Mucosa of rectum (tissue), 2 donors: ENCODE measurements around the gene CYB5R4.

ENCODE experiments used
- H3K27ac ChIP-seq, 2 donors: one replicate each; pipeline ENCODE4 v1.7.0; 2013; ENCODE audit warnings: inconsistent platforms in 2 of 2, low read depth in 2 of 2, low read length in 2 of 2
- H3K27me3 ChIP-seq, 2 donors: one replicate each; pipeline ENCODE4 v1.7.0; 2013; ENCODE audit warnings: low read length in 2 of 2; ENCODE audit not compliant: control insufficient read depth in 2 of 2, insufficient read depth in 2 of 2
- H3K36me3 ChIP-seq, 2 donors: one replicate each; pipeline ENCODE4 v1.7.0; 2013; ENCODE audit warnings: low read length in 2 of 2; ENCODE audit not compliant: control insufficient read depth in 2 of 2, insufficient read depth in 2 of 2
- H3K4me1 ChIP-seq, 2 donors: one replicate each; pipeline ENCODE4 v1.7.0; 2013; ENCODE audit warnings: low read length in 2 of 2, mild to moderate bottlenecking in 1 of 2; ENCODE audit not compliant: control insufficient read depth in 2 of 2, insufficient read depth in 2 of 2
- H3K4me3 ChIP-seq, 2 donors: one replicate each; pipeline ENCODE4 v1.7.0; 2013; ENCODE audit warnings: low read length in 2 of 2
- H3K9ac ChIP-seq, 2 donors: one replicate each; pipeline ENCODE4 v1.7.0; 2013; ENCODE audit warnings: low read length in 2 of 2, low read depth in 1 of 2, mild to moderate bottlenecking in 1 of 2
- H3K9me3 ChIP-seq, 2 donors: one replicate each; pipeline ENCODE4 v1.7.0; 2013; ENCODE audit warnings: low read length in 2 of 2; ENCODE audit not compliant: control insufficient read depth in 2 of 2
- donor health status: healthy.
- donor health status: Normal muscosa, but diverticular disease.

CYB5R4 gene

DNA sequence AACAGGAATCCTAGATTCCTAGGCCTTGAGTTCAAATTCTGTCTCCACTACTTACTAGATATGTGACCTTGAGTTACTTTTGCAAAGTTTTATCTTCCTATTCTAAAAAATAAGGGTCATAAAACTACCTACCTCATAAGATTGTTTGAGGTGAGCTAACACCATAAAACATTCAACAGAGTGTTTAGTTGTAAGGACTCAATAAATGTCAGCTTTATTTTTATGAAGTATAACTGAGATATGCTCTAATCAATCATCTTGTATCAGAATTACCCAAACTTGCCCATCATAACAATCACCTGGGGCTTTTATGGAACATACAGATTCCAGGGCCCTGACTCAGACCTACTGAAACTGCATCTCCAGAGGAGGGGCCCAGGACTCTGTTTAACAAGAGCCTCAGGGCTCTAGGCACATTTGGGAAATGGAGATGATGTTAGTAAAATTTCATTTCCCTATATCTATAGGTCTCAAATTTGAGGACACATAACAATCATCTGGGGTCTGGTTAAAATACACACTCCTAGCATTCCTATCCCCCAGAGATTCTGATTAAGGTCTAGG is 138.6 kb downstream of the CYB5R4 start:
- Histone ChIP-seq H3K27ac (no peak overlapping the region), H3K27me3 (no peaks in the 10 kb centered on the region), H3K4me1 (no peaks in the 10 kb centered on the region), H3K9ac (no peak overlapping the region), H3K36me3 (no peaks in the 10 kb centered on the region), H3K4me3 (no peak overlapping the region), H3K9me3 (no peaks in the 10 kb centered on the region)

DNA sequence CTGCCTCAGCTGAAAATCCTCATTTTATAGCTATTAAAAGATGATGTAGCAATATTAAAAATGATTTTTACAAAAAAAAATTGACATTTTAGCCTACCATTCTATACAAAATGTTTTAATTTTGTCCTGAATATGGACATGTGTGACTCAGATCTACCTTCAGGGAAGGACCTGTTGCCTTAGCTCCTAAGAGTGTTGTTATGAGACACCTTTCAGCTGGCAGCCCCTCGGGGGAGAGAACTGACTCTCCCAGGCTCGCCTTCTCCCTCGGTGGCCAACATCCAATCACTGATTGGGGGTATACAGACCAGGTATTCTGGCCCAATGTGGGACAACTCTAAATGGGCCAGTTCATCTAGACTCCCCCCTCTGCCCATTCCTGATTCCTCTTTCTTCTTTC is 141.6 kb downstream of the CYB5R4 start:
- Histone ChIP-seq H3K27ac (no peak overlapping the region), H3K4me3 (no peak overlapping the region), H3K36me3 (no peaks in the 10 kb centered on the region), H3K9me3 (no peaks in the 10 kb centered on the region), H3K9ac (no peak overlapping the region), H3K27me3 (no peaks in the 10 kb centered on the region), H3K4me1 (no peaks in the 10 kb centered on the region)

DNA sequence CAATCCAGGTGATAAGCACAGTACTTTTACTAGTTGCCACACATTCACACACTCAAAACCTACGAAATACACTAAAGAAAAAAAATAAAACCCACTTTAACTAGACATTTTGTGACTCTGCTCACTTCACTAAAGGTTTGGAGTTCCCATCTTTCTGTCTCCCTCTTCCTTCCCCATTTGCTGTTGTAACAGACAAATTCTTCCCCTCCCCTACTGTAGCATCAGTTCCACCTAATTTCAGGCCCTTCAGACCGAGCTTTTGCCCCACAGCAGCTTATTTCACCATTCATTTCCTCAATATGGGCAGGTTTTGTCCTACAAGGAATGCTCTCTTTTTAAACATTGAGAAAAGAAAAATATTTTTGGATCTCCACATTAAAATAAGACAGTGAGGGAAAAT is 142.7 kb downstream of the CYB5R4 start:
- no peaks in the 10 kb centered on the region for H3K27me3 ChIP-seq
- no peaks in the 10 kb centered on the region for H3K9me3 ChIP-seq
- no peaks in the 10 kb centered on the region for H3K36me3 ChIP-seq
- H3K27ac ChIP-seq = no peak overlapping the region
- no peaks in the 10 kb centered on the region for H3K4me1 ChIP-seq
- no peak overlapping the region for H3K4me3 ChIP-seq
- no peak overlapping the region for H3K9ac ChIP-seq

DNA sequence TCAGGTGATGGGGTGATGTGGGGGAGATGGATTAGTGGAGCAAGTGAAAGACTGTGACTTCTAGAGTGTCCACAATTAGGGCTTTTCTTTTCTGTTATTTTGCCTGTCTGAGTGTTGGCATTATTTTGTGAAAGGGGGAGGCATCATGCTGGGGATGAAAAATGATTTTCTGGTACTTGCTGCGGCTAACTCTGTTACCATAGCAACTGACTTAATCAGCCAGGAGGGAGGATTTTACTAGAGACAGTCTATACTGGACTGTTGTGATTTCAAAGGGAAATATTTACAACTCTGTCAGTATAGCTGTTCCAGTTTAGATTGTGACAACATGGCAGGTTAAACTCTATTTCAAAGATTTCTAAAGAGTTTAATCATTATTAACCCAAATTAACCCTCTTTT is 143.6 kb downstream of the CYB5R4 start:
- Histone ChIP-seq H3K9ac (no peak overlapping the region), H3K4me3 (no peak overlapping the region), H3K27ac (no peak overlapping the region), H3K4me1 (no peaks in the 10 kb centered on the region), H3K9me3 (no peaks in the 10 kb centered on the region), H3K27me3 (no peaks in the 10 kb centered on the region), H3K36me3 (no peaks in the 10 kb centered on the region)

DNA sequence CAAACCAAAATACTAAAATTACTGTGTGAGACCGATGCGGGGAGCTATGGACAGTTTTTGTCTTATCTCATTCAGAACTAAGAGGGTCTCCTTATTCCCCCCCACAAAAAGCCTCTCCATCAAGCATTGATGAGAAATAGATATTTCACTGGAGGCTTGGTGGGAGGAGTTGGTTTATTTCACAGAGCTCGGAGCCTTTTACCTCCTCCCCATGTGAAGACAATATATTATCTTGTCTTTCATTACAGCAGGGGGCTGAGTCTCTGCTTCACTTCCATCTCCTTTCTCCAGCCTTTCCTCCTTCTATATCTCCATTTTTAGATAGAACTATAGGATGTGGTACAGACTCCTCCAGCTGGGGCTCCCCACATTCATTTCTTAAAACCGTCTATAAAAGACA is 144.2 kb downstream of the CYB5R4 start:
- H3K27me3 ChIP-seq = no peaks in the 10 kb centered on the region
- H3K9ac ChIP-seq = no peak overlapping the region
- no peak overlapping the region for H3K4me3 ChIP-seq
- H3K4me1 ChIP-seq = no peaks in the 10 kb centered on the region
- H3K27ac ChIP-seq = no peak overlapping the region
- no peaks in the 10 kb centered on the region for H3K36me3 ChIP-seq
- no peaks in the 10 kb centered on the region for H3K9me3 ChIP-seq

DNA sequence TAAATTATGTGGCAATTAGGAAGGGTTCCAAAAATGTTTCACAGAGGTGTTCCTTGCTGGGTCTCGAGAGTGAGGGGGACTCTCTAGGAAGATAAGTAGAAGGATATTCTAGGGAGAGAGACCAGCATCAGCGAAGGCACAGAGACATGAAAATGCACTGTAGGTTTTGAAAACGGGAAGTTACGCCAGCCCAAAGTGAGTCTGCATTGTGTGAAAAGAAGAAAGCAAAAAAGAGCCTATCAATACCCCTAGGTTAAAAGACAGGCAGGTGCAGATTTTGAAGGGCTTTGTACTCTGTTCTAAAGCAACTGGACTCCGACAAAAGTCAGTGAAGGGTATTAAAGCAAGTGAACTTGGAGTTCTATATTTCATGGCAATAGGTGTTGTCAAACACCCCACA is 148.4 kb downstream of the CYB5R4 start:
- Histone ChIP-seq H3K9me3 (no peaks in the 10 kb centered on the region), H3K27me3 (no peaks in the 10 kb centered on the region), H3K36me3 (no peaks in the 10 kb centered on the region), H3K9ac (no peak overlapping the region), H3K4me3 (no peak overlapping the region), H3K27ac (no peak overlapping the region), H3K4me1 (no peaks in the 10 kb centered on the region)

DNA sequence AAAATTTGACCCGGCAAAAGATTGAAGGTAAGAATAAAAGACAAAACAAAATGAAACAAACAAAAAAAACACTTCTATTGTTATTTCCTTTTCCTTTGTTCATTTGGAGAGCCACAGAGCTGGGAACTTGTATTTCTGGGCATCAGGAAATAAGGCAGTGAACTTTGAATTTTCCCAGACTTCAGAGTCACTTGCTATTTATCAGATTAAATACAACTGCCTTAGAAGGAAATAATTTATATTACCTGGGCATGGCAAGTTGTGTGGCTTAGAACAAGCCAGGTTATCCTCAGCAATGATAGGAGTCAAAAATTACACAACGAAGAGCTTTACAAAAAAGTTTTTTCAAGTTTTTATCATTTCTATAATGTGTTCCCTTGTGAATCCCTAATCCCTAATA is 153.9 kb downstream of the CYB5R4 start:
- Histone ChIP-seq H3K9ac (no peak overlapping the region), H3K27me3 (no peaks in the 10 kb centered on the region), H3K36me3 (no peaks in the 10 kb centered on the region), H3K27ac (no peak overlapping the region), H3K9me3 (no peaks in the 10 kb centered on the region), H3K4me1 (peaks cover 2 to 11% of the 10 kb centered on the region in 2 donors), H3K4me3 (no peak overlapping the region)

DNA sequence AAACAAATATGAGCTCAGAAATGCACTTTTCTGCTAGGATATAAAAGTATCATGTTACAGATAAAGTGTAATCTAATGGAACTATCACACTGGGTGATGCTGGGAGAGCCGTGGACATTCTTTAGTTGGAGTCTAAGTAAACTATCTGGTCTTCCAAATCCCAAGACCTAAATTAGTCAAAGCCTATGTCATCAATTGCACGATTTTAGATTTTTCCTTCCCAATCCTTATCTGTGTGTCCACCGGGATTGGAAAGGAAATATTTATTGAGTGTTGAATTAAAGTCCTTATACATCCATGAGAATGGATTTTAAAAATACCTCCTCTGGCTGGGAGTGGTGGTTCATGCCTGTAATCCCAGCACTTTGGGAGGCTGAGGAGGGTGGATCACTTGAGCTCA is 154.4 kb downstream of the CYB5R4 start:
- Histone ChIP-seq H3K36me3 (no peaks in the 10 kb centered on the region), H3K9me3 (no peaks in the 10 kb centered on the region), H3K4me3 (no peak overlapping the region), H3K27ac (no peak overlapping the region), H3K4me1 (peaks cover 2 to 11% of the 10 kb centered on the region in 2 donors), H3K9ac (no peak overlapping the region), H3K27me3 (no peaks in the 10 kb centered on the region)

DNA sequence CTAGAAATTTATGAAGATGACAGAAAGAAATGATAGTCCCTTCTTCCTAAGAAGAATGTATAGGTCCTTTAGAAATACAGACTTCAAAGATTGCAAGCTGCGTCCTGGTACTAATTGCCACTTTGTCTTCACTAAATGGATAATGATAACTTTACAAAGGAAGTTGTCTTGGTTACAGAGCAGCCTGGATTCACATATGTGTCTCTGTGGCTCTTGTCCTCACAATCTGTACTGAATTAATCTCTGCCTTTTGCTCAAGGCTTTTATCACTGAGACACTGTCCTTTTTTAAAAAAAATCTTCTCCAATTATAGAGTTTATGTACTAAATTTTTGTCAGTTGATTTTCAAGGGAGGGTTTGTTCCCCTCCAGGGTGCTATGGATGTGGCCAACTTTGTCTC is 156.5 kb downstream of the CYB5R4 start:
- H3K9me3 ChIP-seq = no peaks in the 10 kb centered on the region
- H3K4me3 ChIP-seq = no peak overlapping the region
- H3K4me1 ChIP-seq = peaks cover 2 to 11% of the 10 kb centered on the region in 2 donors
- no peak overlapping the region for H3K27ac ChIP-seq
- no peaks in the 10 kb centered on the region for H3K27me3 ChIP-seq
- H3K36me3 ChIP-seq = no peaks in the 10 kb centered on the region
- no peak overlapping the region for H3K9ac ChIP-seq
